Fibroblast of peridontal ligament (primary cell): Measurements from ENCODE around the gene APOL4.
"Not testable (repeated sequence)": the region's sequence is repeated elsewhere in the genome, so short reads cannot be mapped to it uniquely, and the experiment has no call there.

Experiments
- DNase-seq: peaks from one replicate; pipeline ENCODE4 v3.0.0-alpha.2; 2010; ENCODE audit errors: extremely low read depth

Gene APOL4

GRCh38 chr22:36155702-36156101, 45.9 kb downstream of the APOL4 start:
- DNase-seq: peak; percentile 17

DNA sequence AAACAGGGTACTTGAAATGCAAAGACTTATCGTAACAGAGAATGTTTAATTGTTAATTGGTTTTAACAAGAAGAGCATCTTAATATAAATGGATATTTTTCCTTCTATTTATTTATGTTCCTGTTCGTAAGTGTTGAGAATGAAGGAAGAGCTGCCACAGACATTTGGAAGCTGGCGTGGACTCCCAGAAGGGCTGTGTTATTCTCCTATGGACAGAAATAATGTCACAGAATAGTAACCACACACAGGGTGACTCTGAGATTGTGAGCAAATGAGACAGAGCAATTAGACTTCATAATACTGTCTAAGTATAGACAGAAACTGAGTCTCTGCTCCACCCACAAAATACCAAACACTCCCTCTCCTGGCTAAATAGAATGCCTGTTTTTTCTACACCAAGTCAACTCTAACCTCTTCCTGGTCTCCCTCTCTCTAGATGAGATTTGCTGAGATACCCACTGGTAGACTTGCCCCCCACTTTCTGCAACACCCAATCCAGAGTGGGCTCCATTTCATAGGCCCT, 47.1 kb downstream of the APOL4 start:
- no peak for DNase-seq

- no peak for DNase-seq
Measured at GRCh38 chr22:36153501-36154422, 47.8 kb downstream of the APOL4 start.

GRCh38 chr22:36152821-36153220, 48.8 kb downstream of the APOL4 start:
- not testable (repeated sequence) for DNase-seq

- no peak for DNase-seq
Measured at GRCh38 chr22:36152088-36152487, 49.5 kb downstream of the APOL4 start.

- peak; percentile 65 for DNase-seq
Measured at GRCh38 chr22:36151006-36151595, 50.5 kb downstream of the APOL4 start.

- peak; percentile 85 for DNase-seq
Measured at GRCh38 chr22:36149441-36149840, 52.2 kb downstream of the APOL4 start.

DNA sequence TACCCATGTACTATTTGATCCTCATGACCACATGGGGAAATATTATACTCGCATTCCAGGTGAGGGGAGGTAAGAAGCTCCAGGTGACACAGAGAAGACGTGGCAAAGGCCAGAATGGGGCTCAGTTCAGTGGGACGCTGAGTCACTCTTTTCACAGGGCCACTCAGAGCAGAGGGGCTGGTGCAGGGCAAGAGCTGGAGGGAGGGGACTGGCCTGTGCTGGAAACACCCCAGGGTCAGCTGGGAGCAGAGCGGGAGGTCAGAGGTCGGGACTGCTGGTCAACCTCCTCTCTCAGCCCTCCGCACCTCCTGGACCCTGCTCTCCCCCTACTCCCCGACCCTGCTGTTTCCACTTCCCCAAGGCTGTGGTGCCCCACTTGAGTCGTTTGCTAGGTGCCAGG, 53.2 kb downstream of the APOL4 start:
- no peak for DNase-seq

- DNase-seq: no peak
Measured at GRCh38 chr22:36147196-36147791, 54.3 kb downstream of the APOL4 start.

GRCh38 chr22:36145881-36146280, 55.7 kb downstream of the APOL4 start:
- DNase-seq: peak; percentile 14

- DNase-seq: peak; percentile 78
Measured at GRCh38 chr22:36144886-36145541, 56.6 kb downstream of the APOL4 start.

- no peak for DNase-seq
Measured at GRCh38 chr22:36143956-36144355, 57.7 kb downstream of the APOL4 start.

DNA sequence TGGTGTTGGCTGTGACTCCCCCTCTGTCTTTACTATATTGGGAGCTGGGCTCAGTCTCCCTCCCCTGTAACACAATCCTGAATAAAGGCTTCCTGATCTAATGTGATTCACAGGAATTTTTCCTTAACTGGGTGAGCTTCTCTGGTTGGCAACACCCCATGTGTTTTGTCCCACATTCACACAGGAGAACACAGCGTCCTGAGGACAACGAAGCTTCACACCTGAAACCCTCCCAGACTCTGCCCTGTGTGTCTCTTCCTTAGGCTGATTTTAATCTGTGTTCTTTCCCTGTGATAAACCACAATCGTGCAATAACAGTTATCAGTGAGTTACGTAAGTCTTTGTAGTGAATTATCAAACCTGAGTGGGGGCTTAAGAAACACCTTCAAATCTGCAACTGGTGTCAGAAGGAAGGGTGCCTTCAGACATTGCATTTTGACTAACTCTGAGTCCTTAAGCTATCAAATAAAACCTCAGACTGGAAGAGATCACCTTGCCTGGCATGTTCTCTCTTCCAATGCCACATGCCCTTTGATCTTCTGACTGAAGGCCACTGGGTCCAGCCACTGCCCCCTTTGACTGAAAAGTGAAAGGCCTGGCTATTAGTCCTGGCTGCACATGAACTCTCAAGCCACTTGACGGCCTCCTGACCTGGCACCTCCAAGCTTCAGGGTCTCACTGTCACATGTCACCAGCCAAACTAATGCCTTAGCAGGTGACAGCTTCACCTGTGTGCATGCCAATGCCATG, 58.4 kb downstream of the APOL4 start:
- DNase-seq: no peak

GRCh38 chr22:36141481-36141880, 60.1 kb downstream of the APOL4 start:
- no peak for DNase-seq
